Measurements from ENCODE around the gene SAA1.

- TF ChIP-seq CTCF (conservative IDR thresholded peaks at IDR 0.05 in 1 of 2, IDR thresholded peaks at IDR 0.05 in 1 of 2; ENCODE audit: extremely low read depth in 1 of 2, insufficient read depth in 1 of 2, low read depth in 1 of 2, low read length in 2 of 2) = no peak
- TF ChIP-seq EZH2 (IDR thresholded peaks at IDR 0.05; ENCODE audit: borderline replicate concordance, low read length) = no peak
These were observed 26.4 kb upstream of the SAA1 start for GRCh38 chr11:18239655-18240054.

All from mammary epithelial cell (primary cell).